GM18907 (cell line): Measurements from ENCODE around the gene SOCS2.

Experiments
- ATAC-seq: cut with Tn5 transposase; IDR thresholded peaks from one replicate; pipeline ENCODE4 v1.9.1; 2021; ENCODE audit warnings: mild to moderate bottlenecking, moderate library complexity; ENCODE audit not compliant: unreplicated experiment

SOCS2 gene

DNA sequence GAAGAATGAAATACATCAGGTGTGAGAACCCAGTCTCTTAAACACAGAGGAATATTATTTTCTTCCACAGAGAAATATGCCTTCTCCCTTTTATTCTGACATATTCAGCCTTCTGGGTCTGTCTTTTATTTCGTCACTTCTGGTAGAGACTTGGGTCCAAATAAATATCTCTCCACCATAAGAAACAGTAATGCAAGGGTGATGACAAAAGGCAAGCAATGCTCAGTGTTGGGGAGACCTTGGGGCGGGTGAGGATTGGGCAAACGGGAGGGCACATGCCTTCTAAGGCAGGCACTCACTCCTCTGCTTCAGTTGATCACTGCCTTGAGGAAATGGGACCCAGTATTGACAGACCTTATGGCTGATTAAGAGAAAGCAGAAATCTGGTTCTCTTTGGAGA is 6.7 kb upstream of the SOCS2 start:
- ATAC-seq = no peak

DNA sequence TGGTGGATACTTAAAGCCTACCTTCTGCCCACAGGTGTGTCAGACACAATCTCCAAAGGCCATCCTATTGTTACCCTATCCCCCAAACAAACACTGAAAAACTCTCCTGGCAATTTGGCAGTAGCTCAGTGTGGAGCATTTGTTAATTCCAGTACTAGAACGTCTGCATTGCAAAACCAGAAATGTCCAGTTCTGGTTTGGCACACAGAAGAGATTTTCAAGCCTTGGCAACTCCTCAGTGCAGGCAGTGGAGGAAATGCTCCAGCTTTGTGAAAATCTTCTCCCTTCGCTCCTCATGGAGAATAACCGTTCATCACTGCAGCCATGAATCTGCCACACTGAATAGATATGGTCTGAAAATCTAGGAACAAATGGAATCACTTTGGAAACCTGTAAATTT is 5.3 kb upstream of the SOCS2 start:
- ATAC-seq = no peak

GRCh38 chr12:93568091-93568490 is 4.4 kb upstream of the SOCS2 start:
- ATAC-seq = no peak

DNA sequence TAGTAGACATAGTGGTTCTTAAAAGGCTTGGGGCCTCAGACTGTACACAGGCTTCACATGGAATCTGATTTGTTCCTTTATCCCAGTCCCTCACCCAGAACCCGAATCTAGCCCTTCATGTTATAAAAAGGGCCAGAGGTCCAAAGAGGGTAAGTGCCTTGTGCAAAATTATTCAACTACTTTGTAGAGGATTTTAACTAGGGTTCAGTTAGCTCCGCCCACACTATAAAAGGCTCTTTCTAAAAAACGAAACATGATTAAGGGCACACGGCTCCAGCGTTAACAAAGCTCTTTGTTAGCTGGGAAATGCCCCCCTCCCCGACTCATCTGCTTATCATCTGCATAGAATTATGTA is 3.2 kb upstream of the SOCS2 start:
- ATAC-seq = no peak

- peak; percentile 48 for ATAC-seq
Observed at GRCh38 chr12:93569656-93570551, 2.6 kb upstream of the SOCS2 start.

DNA sequence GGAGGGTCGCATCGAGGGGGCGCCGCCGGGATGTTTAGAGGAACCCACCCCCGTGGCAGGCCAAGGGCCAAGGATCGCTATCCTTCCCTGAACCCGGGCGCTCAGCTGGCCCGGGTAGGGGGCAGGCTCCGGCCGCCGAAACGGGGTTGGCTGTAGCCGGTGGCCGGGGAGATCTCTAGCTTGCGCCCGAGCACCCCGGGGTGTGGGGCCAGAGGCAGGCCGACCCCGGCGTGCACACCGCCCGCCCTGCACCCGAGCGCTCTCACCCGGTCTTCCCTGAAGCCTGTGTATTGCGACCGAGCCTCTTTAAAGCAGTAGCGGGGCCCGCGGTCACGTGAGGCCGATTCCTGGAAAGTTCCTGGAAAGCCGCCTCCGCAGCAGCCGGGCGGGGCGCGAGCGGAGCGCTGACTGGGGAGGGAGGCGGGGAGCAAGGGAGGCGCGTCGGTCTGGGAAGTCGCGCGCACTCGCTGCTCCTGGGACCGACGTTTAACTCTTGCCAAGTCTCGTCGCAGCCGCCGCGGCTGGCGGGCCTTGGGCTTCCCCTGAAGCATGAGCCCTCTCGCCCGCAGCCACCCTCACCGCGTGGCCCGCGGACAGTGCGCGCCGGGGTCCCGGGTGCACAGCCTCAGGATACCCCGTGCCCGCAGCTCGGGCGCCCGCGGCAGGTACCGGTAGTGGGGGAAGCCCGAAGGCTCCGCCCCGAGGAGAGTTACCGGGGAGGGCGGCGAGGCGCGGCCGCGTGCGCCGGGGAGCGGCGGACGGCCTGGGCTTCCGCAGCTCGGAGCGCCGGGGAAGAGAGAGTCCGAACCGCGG is 1.7 kb upstream of the SOCS2 start:
- peak; percentile 60 for ATAC-seq

DNA sequence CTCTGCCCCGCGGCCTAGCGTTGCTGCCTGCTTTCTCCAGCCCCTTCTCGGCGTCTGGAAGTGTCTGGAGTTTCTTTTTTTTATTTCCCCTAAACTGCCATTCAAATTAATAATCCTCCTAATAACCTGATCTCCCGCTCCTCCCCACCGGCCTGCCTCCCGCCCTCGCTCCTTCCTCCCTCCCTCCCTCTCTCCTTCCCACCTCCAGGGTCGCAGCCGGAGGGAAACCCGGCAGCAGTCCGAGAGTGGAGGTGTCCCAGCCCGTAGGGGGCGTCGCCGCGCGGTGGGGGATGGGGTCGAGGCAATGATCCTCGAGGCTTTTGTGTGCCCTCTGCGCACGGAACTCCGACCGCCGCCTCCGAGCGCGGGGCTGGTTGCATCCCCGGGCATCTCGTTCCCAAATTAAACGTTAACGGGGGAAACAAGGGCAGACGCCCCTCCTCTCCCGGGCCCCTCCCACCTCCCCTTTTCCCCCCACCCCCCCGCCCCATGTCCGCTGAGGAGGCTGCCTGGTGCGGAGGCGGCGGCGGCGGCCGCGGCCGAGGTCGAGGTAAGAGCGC is 1.0 kb upstream of the SOCS2 start:
- peak; percentile 29 for ATAC-seq

GRCh38 chr12:93572712-93573551 is 457 bp downstream of the SOCS2 start:
- ATAC-seq = no peak

DNA sequence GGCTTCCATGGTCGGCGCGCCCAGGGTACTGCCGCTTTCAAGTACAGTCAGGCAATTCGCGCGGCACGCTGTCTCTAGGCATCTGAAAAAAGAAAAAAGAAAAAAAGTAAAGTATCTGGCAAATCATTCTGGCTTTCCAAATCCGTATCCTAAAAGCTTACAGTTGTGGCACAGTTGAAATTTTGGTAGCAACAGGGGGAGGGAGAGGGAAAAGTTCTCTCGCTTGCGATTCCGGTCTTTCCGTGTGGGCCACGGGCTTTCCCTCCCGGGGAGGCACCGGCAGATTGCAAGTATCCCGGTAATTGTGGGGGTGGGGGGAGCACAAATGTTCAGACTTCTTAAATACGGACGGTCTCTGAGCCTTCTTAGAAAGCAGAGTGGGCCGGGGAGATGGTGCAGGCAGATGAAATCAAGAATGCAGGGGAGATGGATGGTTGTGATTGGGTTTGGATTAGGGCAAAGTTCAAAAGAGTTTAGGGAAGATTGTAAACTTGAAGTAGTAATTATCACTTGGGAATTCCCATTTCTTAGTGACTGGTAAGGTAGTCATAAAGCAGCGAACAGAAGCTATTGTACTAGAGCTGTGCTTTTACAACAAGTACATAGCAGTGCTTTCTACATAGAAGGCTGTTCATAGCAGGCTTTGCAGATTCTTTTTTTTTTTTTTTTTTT is 1.2 kb downstream of the SOCS2 start:
- ATAC-seq = no peak

GRCh38 chr12:93577222-93577621 is 4.7 kb downstream of the SOCS2 start:
- ATAC-seq = no peak

GRCh38 chr12:93578221-93578620 is 5.7 kb downstream of the SOCS2 start:
- ATAC-seq = no peak

- ATAC-seq = no peak
Observed at GRCh38 chr12:93580682-93581081, 8.2 kb downstream of the SOCS2 start.

- ATAC-seq = no peak
Observed at GRCh38 chr12:93581370-93581769, 8.9 kb downstream of the SOCS2 start.

DNA sequence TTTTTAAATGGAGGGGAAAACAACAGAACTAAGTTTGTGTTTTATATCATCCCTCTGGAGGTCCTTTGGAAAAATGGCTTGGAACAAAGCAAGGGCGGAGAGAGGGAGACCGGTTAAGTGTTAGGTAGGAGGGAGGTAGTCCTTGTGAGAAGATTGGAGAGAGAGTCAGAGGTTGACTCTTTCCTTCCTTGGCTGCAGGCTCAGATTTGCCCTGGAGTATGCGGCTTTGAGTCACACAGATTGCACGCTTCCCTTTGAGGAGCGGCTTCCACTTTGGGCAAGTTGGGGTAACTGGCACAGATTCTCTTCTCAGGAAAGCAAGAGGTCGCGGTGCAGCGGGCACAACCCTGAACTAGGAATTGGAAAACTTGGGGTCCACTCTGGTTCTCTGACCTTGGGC is 9.9 kb downstream of the SOCS2 start:
- no peak for ATAC-seq

- ATAC-seq = no peak
Observed at GRCh38 chr12:93583627-93584392, 11.3 kb downstream of the SOCS2 start.

DNA sequence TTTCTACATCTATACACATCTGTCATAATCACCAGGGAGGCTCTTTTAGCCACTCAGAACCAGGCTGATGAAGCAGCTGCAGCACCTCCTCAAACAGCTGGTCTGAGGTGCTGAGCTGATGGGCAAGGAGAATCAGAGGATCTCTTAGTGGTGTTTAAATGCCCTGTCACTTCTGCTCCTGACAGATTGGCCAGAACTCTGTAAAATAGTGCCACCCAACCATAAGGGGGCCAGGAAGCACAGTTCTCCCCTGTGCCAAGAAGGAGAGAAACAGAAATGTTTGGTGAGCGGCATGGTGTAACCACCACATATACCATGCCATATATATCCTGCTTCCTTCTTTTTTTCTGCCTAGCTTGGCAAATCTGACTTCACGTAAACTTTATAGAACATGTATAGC is 12.8 kb downstream of the SOCS2 start:
- ATAC-seq = no peak

DNA sequence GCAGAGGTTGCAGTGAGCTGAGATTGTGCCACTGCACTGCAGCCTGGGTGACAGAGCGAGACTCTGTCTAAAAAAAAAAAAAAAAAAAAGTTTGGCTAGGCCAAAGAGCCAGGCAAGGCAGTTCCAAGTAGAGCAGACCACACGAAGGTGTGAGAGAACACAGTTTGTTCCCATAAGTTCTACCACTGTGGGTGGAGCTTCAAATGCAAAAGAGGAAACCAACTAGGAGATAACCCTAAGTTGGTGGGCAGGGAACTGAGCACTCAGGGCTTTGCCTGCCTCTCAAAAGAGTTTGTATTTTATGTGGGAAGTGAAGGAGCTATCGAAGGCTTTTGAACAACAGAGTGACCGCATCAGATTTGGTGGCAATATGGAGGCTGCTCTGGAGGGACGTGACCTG is 15.1 kb downstream of the SOCS2 start:
- ATAC-seq = no peak

DNA sequence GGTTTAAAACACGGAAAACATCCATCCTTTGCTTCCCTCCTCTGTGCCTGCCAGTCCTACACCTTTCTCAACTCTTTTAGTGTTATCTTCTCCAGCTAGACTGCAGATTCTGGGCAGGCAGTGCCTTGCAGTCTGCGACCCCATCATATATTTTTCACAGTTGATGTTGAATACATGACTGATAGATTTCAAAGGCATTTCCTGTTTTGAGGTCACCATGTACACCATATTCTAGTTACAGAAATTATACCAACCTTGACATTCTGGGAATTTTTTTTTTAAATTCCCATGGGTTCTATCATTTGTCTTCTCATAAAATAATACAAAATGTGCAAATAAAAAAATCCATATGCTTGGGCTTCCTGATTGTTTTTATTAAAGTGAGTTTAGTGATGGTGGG is 16.6 kb downstream of the SOCS2 start:
- no peak for ATAC-seq

DNA sequence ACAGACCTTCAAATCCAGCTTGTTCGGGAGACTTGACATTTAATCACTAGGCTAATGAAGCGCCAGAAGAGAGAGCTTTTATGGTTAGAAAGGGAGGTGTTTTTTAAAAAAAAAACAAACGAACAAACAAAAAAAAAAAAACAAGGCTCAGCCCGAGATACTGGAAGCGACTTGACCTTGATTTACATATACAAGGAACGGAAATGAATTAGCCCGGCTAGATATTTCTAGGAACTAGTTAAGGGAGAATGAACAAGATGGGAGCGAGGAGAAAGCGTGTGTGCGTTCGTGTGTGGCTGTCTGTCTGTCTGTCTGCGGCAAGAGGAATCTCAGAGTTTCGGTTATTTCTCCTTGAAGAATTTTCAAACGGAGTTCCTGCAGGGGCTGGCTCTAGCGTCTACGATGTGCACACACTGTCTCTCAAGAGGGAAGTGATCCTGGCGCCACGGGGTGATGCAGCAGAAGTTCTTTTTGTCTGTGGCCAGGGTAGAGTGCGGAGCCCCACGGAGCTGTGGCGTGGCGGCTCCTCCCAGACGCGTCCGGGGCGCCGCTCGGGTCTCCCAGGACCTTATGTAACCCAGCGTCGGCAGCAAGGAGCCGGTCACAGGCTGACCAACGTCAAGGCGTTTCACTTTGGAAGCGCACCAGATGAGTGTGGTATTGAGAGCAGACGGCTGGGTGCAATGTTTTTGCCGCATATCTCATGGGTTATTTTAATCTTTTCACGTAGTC is 18.8 kb downstream of the SOCS2 start:
- ATAC-seq = peak; percentile 87
